Choroid plexus epithelial cell (primary cell): Measurements from ENCODE around the gene CD83.

ENCODE experiments used
- DNase-seq: peaks from one replicate; pipeline ENCODE4 v3.0.0-alpha.2; 2010; ENCODE audit warnings: low read depth
- H3K4me3 ChIP-seq: 2 replicates; pipeline ENCODE4 v1.5.1; 2011; ENCODE audit warnings: low read depth, mild to moderate bottlenecking, control low read depth, low read length, moderate library complexity
- CTCF ChIP-seq: conservative IDR thresholded peaks from 2 replicates; pipeline ENCODE4 v1.5.1; 2011; ENCODE audit warnings: low read depth, mild to moderate bottlenecking, control low read depth, inconsistent platforms, low read length, moderate library complexity

The CD83 gene

DNA sequence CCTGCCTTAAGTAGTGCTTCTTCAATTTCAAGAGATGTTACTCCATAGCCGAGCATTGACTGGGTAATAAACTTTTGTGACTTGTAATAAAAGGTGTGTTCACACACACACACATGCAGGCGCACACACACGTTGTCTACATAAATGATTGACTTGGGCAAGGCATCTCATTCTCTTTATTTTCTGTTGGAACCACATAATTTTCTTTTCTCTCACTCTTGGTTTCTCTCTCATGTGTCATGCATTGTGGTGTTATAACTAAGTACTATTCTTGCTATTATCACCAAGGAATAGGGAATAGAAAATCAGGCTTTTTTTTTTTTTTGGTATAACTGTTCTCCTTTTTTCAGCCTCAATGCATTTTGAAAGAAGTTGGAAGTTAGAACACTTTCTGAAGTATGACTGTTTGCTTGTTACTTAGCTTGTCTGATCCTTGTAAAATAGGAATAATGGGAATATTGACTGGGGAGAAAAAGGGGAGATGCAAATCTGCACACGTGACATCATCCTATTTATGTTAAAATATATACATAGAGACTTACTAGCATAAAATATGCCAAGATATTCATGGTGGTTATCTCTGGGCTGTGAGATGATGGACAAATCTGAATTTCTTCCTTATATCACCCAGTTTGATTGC, 26.1 kb upstream of the CD83 start:
- H3K4me3 ChIP-seq: no peak overlapping the region
- no peak for DNase-seq
- no peak for TF ChIP-seq CTCF

DNA sequence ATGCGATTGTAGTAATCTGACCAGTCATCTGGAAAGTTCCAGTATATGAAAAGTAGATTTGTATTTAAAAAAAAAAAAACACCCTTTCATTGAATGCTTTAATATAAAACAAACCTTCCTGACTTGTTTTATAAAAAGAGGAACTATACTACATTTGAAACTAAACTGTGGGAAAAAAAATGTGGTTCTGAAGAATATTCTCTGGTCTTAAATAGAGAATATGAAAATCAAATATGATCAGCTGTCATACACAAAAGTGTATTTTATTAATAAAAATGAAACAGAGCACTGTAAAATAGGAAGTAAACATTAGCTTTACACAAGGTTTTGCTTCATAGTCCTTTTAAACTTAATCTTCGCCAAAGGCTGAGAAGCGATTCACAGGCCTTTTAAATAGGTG, 25.3 kb upstream of the CD83 start:
- TF ChIP-seq CTCF: no peak
- H3K4me3 ChIP-seq: no peak overlapping the region
- no peak for DNase-seq

- H3K4me3 ChIP-seq: no peak overlapping the region
- no peak for TF ChIP-seq CTCF
- DNase-seq: peak; percentile 31
Observed at GRCh38 chr6:14092838-14093789, 24.5 kb upstream of the CD83 start.

GRCh38 chr6:14094721-14095120, 22.9 kb upstream of the CD83 start:
- no peak for TF ChIP-seq CTCF
- H3K4me3 ChIP-seq: no peak overlapping the region
- DNase-seq: no peak

- no peak overlapping the region for H3K4me3 ChIP-seq
- DNase-seq: no peak
Observed at GRCh38 chr6:14095437-14095836, 22.1 kb upstream of the CD83 start.

DNA sequence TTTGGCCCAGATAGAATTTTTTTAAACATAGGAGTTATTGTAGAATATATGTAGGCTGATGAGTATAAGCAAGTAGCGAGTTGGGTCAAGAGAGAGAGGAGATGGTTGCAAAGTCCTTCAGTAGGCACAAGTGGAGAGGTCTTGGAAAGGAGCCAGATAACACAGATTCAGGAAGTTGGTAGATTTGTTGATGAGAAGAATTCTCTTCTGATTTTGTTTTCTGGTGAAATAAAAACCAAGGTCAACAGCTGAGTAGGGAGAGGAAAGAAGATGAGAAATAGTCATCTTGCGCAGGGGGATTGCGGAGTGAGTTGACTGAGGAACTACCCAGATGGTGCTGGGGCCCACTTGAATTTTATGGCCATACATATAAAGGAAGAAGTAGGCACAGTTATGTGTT, 17.4 kb upstream of the CD83 start:
- no peak for TF ChIP-seq CTCF
- DNase-seq: no peak
- no peak overlapping the region for H3K4me3 ChIP-seq

More at GRCh38 chr6:14095437-14095836, 22.1 kb upstream of the CD83 start:
- no peak for TF ChIP-seq CTCF

DNA sequence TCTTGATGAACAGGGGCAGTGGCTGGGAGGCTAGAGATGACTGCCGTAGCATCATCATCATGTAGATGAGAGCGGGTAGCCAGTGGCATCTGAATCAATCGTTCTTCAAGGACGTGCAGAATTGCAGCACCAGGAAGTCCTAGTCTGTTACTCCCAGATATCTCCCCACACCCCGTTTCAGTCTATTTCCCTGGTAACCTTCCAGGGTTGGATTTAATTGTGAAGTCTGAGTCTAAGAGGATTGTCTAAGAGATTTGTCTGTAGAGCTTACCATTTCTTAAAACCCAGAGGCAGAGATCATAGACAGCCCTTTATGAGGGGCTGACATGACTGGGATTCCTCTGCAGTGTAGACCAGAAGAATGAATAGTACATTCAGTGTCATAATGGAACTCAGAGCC, 16.6 kb upstream of the CD83 start:
- H3K4me3 ChIP-seq: no peak overlapping the region
- TF ChIP-seq CTCF: no peak
- DNase-seq: no peak
